PFSK-1 (cell line): ENCODE data around the gene EIF2AK3.

Experiments
- POLR2AphosphoS5 ChIP-seq: IDR thresholded peaks from 2 replicates; pipeline ENCODE4 v1.6.1; 2012; ENCODE audit warnings: low read depth, mild to moderate bottlenecking, control low read depth, low read length, moderate library complexity
- TAF1 ChIP-seq: IDR thresholded peaks from 2 replicates; pipeline ENCODE4 v1.6.1; 2012; ENCODE audit warnings: low read length, control low read depth, borderline replicate concordance; ENCODE audit not compliant: insufficient read depth
- TF ChIP-seq, protein P1 (sequence below), 2 experiments: IDR thresholded peaks; 2 replicates each; pipeline versions ENCODE4 v1.6.1 to v1.8.0; 2011 to 2012; ENCODE audit warnings: low read depth in 2 of 2, low read length in 2 of 2, control low read depth in 1 of 2, inconsistent platforms in 1 of 2, mild to moderate bottlenecking in 1 of 2, moderate library complexity in 1 of 2; ENCODE audit not compliant: insufficient read depth in 1 of 2

DNA sequence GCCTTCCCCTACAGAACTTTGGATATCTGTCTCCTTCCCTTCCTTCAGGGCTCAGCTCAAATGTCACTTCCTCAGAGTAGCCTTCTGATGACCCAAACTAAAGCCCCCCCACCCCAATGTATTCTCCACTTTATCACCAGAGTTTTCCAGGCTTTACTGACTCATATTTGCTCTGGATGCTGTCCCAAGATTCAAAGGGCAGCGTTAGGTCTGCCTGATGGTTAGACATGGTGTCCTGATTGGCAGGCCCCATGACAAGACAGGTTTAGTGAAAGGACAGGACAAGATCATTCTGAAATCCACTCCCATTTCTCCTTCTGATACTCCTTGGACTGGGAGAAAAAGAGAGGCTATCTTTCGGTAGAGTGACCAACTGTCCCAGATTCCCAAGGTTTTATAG, 41.6 kb upstream of the EIF2AK3 start:
- TF ChIP-seq TAF1 = no peak
- TF ChIP-seq POLR2AphosphoS5 = no peak
- TF ChIP-seq, protein P1, sequence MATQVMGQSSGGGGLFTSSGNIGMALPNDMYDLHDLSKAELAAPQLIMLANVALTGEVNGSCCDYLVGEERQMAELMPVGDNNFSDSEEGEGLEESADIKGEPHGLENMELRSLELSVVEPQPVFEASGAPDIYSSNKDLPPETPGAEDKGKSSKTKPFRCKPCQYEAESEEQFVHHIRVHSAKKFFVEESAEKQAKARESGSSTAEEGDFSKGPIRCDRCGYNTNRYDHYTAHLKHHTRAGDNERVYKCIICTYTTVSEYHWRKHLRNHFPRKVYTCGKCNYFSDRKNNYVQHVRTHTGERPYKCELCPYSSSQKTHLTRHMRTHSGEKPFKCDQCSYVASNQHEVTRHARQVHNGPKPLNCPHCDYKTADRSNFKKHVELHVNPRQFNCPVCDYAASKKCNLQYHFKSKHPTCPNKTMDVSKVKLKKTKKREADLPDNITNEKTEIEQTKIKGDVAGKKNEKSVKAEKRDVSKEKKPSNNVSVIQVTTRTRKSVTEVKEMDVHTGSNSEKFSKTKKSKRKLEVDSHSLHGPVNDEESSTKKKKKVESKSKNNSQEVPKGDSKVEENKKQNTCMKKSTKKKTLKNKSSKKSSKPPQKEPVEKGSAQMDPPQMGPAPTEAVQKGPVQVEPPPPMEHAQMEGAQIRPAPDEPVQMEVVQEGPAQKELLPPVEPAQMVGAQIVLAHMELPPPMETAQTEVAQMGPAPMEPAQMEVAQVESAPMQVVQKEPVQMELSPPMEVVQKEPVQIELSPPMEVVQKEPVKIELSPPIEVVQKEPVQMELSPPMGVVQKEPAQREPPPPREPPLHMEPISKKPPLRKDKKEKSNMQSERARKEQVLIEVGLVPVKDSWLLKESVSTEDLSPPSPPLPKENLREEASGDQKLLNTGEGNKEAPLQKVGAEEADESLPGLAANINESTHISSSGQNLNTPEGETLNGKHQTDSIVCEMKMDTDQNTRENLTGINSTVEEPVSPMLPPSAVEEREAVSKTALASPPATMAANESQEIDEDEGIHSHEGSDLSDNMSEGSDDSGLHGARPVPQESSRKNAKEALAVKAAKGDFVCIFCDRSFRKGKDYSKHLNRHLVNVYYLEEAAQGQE (IDR thresholded peaks at IDR 0.05; ENCODE audit: insufficient read depth in 1 of 2, low read depth in 2 of 2, low read length in 2 of 2) = no peak
